Mucosa of gallbladder (tissue), 1 donor: ENCODE measurements around the gene STAP2. TPM values are rescaled to one million over a fixed set of nuclear protein-coding genes. Genes with fewer than 3 reads are reported as not detected.
"Not testable (repeated sequence)": the region's sequence is repeated elsewhere in the genome, so short reads cannot be mapped to it uniquely, and the experiment has no call there.

Experiments
- DNase-seq: peaks from one replicate; pipeline ENCODE4 v3.0.0-alpha.2; 2020; ENCODE audit warnings: low spot score
- total RNA-seq: library from RNA; stranded (reverse); gene quantifications from one replicate; pipeline ENCODE4 v1.2.1, GENCODE V29; 2021
- donor health status: DM: no; HTN: no; CAD: no.

Gene STAP2
- total RNA-seq, 1 donor from 2014 or later = 37.8 TPM

DNA sequence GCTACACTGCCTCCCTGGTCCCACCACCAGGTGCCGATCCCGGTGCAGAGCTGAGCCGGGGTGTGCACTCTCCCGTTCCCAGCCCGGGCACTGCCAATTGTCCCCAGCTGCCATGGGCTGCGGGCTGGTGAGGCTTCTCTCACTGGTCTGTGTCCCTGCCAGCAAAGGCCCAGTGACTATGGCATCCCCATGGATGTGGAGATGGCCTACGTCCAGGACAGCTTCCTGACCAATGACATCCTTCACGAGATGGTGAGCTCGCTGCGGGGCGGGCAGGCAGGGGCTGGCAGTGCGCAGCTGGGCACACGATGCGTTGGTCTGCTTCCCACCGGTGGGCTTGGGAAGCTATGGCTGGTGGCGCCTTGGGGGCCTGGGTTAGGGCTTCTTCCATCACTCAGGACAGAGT, 19.3 kb upstream of the STAP2 start:
- DNase-seq = no peak

DNA sequence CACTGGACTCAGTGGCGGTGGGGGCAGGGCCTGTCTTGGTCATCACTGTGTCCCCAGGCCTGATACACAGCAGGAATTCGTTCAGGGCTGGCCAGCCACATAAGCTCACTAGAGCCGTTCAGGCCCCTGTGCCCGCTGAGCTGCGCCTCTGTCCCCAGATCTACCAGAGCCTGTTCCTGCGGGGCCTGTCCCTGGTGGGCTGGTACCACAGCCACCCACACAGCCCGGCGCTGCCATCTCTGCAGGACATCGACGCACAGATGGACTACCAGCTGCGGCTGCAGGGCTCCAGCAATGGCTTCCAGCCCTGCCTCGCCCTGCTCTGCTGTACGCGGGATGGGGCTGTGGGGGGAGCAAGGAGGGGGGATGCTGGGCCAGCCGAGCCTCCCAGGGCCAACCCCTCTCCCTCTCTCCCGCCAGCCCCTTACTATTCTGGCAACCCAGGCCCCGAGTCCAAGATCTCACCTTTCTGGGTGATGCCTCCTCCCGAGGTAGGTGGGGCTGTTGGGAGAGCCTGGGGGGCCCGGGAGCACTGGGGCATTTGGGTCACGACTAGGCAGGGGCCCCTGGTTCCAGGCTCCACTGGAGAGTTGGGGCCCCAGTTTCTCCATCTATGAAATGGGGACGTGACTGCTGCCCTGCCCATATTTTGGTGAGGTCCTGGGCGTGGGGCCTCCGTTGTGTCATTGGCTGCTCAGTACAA, 18.6 kb upstream of the STAP2 start:
- no peak for DNase-seq

DNA sequence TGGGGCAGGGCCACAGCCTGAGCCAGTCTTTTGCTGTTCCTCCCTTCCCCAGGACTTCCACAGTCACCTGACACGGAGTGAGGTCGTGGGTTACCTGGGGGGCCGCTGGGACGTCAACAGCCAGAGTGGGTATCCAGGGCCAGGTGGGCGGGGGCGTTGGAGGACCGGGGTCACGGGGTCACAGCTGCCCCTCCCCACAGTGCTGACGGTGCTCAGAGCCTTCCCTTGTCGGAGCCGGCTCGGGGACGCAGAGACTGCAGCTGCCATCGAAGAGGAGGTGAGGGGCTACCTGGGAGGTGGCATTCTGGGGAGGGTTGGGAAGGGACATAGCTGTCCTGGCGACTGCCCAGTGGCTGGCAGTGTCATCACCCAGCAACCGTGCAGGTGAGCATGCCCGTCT, 16.3 kb upstream of the STAP2 start:
- DNase-seq = no peak

DNA sequence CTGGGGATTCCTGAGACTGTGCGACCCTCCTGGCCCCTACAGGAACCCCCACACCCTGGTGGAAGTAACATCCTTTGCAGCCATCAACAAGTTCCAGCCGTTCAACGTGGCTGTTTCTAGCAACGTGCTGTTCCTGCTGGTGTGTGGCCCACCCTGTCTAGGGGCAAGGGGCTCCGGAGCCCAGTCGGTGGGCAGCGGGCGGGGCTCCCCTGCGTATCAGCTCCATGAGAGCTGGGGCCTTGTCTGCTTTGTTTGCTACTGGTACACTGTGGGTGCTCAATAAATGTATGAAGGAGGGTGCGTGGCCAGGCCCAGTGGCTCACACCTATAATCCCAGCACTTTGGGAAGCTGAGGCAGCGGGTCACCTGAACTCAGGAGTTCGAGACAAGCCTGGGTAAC, 15.7 kb upstream of the STAP2 start:
- DNase-seq = no peak

- DNase-seq = no peak
Observed at GRCh38 chr19:4352701-4353121, 14.1 kb upstream of the STAP2 start.

GRCh38 chr19:4350726-4351125, 12.1 kb upstream of the STAP2 start:
- no peak for DNase-seq

DNA sequence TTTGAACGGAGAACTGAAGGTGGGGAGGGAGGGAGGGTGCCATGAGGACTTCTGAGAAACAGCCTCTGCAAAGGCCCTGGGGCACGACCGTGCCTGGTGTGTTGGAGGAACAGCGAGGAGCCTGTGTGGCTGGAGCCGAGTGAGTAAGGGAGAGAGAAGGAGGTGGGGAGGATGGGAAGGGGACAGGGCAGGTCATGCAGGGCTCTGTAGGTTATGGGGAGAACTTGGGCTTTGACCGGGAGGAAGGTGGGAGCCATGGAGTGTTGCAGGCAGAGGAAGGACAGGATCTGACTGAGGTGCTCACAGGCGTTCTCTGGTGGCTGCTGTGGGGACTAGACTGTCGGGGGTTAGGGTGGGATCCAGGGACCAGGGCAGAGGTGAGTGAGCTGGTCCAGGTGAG, 11.5 kb upstream of the STAP2 start:
- DNase-seq = no peak

- DNase-seq = not testable (repeated sequence)
Observed at GRCh38 chr19:4349225-4349624, 10.6 kb upstream of the STAP2 start.

- DNase-seq = no peak
Observed at GRCh38 chr19:4347521-4347920, 8.9 kb upstream of the STAP2 start.

GRCh38 chr19:4346020-4346383, 7.4 kb upstream of the STAP2 start:
- no peak for DNase-seq

DNA sequence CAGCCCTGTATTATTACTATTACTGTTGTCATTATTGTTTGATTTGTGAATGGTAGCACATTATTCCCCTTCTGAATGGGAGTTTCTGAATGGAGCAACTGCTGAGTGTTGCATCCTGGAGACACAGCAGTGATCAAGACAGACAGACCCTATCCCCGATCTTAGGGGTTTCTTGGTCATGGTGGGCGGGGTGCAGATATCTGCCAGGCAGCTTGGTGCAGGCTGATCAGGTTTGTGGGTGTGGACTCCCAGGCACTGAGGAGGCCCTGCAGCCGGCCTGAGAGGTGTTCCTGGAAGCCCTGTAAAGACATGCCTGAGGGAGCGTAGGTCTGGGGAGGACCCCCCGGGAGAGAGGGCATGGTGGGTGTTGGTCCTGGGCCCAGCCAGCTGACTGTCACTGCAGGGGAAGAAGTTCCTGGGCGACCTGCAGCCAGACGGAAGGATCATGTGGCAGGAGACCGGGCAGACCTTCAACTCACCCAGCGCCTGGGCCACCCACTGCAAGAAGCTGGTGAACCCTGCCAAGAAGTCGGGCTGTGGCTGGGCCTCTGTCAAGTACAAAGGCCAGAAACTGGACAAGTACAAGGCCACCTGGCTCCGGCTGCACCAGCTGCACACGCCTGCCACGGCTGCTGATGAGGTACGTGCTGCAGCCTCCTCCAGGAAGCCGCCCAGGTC, 6.9 kb upstream of the STAP2 start:
- no peak for DNase-seq

- peak; percentile 93 for DNase-seq
Observed at GRCh38 chr19:4343370-4344307, 5.0 kb upstream of the STAP2 start, which contains the start of gene MPND. TSS of gene MPND (plus strand) at chr19:4343562. CDS start at chr19:4343594, 32 bp downstream.

DNA sequence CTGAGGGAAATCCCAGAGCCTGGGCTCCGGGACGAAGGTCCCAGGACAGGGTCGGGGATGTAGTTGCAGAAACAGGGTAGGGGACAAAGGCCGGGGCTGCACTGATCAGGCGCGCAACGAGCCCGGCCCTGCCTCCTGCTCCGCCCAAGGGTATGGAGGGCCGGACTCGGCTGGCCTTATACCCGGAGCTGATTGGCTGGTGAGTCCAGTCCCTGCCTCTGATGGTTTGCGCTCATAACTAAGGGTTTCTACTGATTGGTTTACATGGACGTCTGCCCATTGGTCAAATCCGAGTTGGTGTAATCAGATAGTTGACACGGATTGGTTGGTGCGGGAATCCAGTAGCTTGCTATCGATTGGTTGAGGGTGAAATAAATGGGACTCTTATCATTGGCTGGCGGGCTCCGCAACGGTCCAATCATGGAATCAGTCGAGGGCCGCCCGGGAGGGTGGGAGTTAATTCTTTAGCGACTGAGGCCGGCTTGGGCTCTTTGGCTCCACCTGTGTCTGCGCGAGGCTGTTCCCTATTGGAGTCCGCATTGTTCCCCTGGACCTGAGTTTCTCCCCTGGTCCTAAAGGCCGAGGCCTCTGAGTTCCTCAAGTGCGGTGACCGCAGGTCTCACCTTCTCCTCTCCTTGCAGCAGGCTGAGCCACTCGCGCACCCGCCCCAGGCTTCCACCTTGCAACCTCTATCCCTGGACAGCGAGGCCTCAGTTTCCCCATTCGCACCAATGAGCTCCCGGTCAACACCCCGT, 4.2 kb upstream of the STAP2 start:
- peak; percentile 99 for DNase-seq

GRCh38 chr19:4342314-4342614, 3.6 kb upstream of the STAP2 start:
- no peak for DNase-seq

DNA sequence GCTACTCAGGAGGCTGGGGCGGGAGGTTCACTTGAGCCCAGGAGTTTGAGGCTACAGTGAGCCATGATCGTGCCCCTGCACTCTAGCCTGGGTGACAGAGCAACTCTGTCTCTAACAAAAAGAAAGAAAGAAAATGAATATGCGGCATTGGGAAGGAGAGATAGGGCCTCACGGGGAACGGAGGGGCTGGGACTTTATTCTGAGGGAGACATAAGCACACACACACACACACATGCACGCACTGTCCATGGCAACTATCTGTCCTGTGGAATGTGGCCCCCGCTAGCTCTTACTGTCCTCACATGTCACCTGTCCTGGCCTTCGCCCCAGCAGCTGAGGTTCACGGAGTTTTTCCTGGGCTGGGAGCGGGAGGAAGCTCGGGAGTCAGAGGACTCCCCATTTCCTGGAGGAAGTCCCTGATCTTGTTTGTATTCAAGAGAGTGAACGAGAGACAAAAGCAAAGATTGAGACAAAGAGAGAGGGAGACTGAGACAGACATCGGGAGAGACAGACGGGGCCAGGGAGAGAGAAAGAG, 654 bp downstream of the STAP2 start:
- no peak for DNase-seq

- DNase-seq = no peak
Observed at GRCh38 chr19:4334929-4335570, 3.6 kb downstream of the STAP2 start.

GRCh38 chr19:4329858-4330257, 8.8 kb downstream of the STAP2 start:
- DNase-seq = no peak

GRCh38 chr19:4328991-4329681, 9.5 kb downstream of the STAP2 start:
- DNase-seq = not testable (repeated sequence)

DNA sequence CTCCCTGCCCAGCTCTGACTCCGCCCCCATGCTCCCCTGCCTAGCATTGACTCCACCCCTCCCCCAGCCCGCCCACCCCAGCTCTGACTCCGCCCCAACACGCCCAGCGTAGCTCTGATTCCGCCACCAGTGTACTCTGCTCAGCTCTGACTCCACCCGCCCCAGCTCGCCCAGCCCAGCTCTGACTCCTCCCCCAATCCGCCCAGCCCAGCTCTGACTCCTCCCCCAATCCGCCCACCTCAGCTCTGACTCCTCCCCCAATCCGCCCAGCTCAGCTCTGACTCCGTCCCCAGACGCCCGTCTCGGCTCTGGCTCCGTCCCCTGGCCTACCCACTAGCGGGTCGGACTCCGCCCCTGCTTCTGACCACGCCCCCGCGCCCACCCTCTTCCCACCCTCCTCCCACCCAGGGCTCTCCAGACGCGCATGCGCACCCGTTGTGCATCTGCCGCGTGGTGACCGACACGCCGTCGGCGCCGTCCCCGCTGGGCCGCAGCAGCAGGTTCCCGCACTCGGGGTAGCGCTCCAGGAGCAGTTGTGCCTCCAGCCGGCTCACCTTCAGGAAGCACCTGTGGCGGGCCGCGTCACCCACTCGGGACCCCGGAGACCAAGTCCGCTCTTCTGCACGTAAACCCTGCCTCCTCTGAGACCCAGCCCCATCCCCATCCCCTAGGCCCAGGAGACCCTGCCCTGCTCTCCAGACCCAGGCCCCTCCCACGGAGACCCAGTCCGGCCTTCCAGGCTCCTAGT, 10.2 kb downstream of the STAP2 start:
- DNase-seq = peak; percentile 97

DNA sequence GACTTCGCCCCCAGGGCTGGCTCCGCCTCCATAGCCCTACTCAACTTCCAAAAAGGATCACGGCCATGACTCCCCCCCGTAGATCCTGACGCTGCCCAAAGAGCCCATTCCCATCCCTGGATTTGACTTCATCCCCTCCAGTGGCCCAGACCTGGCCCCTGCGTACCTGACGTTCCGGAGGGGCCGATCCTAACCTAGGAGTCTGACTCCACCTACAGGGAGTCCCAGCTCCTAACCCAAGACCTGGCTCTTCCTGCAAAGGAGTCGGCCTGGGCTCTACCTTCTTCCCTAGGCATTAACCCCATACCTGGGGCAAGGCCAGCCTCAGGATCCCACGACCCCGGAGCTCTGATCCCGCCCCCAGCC, 10.8 kb downstream of the STAP2 start:
- no peak for DNase-seq
